Vagina (tissue), 2 donors: ENCODE data around the gene SETD1B. TPM values are rescaled to one million over a fixed set of nuclear protein-coding genes. Genes with fewer than 3 reads are reported as not detected.
A peak's percentile ranks its signal among the peaks of the same experiment; 100 is the strongest.

Experiments
- DNase-seq, 2 donors: peaks; one replicate each; pipeline ENCODE4 v3.0.0-alpha.2; 2017; ENCODE audit errors: extremely low spot score in 2 of 2
- H3K27ac ChIP-seq: fragments of 200-600 bp; sonication (generic); one replicate; pipeline ENCODE4 v1.5.1; 2019
- H3K27me3 ChIP-seq: fragments of 200-600 bp; sonication (generic); one replicate; pipeline ENCODE4 v1.5.1; 2019
- H3K36me3 ChIP-seq, 2 donors: fragments of 200-600 bp; sonication (generic); one replicate each; pipeline ENCODE4 v1.5.1; 2017 to 2019
- H3K4me1 ChIP-seq: fragments of 200-600 bp; sonication (generic); one replicate; pipeline ENCODE4 v1.5.1; 2019
- H3K4me3 ChIP-seq, 2 donors: fragments of 200-600 bp; sonication (generic); 1 replicate in 1 of 2; 2 replicates in 1 of 2; pipeline ENCODE4 v1.5.1; 2016 to 2019
- H3K9me3 ChIP-seq: fragments of 200-600 bp; sonication (generic); one replicate; pipeline ENCODE4 v1.5.1; 2019
- POLR2A ChIP-seq, 2 donors: fragments of 450-650 bp; IDR thresholded peaks; one replicate each; pipeline ENCODE4 v1.6.1; 2017; ENCODE audit warnings: antibody characterized with exemption in 2 of 2, mild to moderate bottlenecking in 2 of 2, moderate library complexity in 2 of 2
- POLR2AphosphoS5 ChIP-seq, 2 donors: sonication (generic); formaldehyde crosslinking; IDR thresholded peaks; one replicate each; pipeline ENCODE4 v1.9.0; 2017; ENCODE audit warnings: antibody characterized with exemption in 2 of 2, mild to moderate bottlenecking in 2 of 2, low read depth in 1 of 2; ENCODE audit not compliant: insufficient read depth in 1 of 2
- intact Hi-C: fragments of 100-400 bp; cut with DNase I; formaldehyde crosslinking; loops from one replicate; pipeline ENCODE4 v1.15.1; 2023
- total RNA-seq: library from RNA; depleted of rRNA; stranded (reverse); fragments of >200 nt; gene quantifications from one replicate; pipeline ENCODE4 v1.2.3, GENCODE V29; 2016
- TF ChIP-seq, protein P1 (sequence below), 3 experiments: fragments of 450-650 bp in 2 of 3; fragments of 200-600 bp in 1 of 3; sonication (generic) in 1 of 3; IDR thresholded peaks; one replicate each; pipeline ENCODE4 v1.5.1; 2017 to 2019; ENCODE audit warnings: antibody characterized with exemption in 3 of 3, mild to moderate bottlenecking in 2 of 3, moderate library complexity in 2 of 3

Gene SETD1B
- total RNA-seq, 1 donor from 2014 or later = 10.6 TPM

DNA sequence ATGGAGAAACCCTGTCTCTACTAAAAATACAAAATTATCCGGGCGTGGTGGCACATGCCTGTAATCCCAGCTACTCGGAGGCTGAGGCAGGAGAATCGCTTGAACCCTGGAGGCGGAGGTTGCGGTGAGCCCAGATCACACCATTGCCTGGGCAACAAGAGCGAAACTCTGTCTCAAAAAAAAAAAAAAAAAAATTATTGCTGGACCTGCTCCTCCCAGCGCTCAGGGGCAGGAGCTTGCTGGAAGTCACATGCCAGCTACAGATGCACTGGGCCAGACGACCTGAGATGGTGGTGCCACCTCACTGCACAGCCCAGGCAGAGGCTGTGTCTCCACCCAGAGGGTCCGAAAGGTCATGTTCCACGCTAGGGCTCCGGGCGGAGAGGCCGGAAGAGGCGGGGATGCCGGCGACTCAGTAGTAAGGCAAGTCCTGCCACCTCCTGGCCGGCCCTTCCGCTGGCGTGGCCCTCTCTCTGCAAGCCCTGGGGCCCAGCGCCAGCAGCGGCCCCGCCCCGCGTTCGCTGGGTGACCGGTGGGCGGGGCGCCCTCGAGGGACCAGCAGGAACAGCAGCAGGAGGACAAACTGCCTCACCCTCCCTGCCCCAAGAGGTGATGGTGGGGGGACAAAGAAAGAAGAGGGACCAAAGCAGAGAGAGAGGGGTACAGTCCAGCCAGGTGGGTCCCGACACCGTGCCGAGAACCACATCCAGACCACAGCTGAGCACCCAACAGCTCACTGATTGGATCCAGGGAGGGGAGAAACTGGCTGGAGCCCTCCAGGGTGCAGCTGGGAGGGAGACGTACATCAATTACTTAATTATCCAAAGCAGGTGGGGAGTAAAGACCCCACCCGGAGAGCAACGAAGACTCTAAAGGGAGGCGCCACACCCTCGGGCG lies 6.7 kb upstream of the SETD1B start:
- DNase-seq = peak in 1 of 2 donors; percentile 96
- H3K4me1 ChIP-seq = peaks cover 76% of the 10 kb centered on the region
- no peaks in the 10 kb centered on the region for H3K9me3 ChIP-seq
- H3K27me3 ChIP-seq = no peaks in the 10 kb centered on the region
- peak overlapping the region; percentile 100 for H3K27ac ChIP-seq
- intact Hi-C loops = loop anchor here (5.0 kb wide), 1 partner anchor 90 kb away; the partner anchor contains the start of gene PSMD9
- TF ChIP-seq POLR2A (IDR thresholded peaks at IDR 0.05) (no peak), POLR2AphosphoS5 (IDR thresholded peaks at IDR 0.05; ENCODE audit: insufficient read depth in 1 of 2, low read depth in 1 of 2) (peak; percentile 85 to 89)
- TF ChIP-seq, protein P1, sequence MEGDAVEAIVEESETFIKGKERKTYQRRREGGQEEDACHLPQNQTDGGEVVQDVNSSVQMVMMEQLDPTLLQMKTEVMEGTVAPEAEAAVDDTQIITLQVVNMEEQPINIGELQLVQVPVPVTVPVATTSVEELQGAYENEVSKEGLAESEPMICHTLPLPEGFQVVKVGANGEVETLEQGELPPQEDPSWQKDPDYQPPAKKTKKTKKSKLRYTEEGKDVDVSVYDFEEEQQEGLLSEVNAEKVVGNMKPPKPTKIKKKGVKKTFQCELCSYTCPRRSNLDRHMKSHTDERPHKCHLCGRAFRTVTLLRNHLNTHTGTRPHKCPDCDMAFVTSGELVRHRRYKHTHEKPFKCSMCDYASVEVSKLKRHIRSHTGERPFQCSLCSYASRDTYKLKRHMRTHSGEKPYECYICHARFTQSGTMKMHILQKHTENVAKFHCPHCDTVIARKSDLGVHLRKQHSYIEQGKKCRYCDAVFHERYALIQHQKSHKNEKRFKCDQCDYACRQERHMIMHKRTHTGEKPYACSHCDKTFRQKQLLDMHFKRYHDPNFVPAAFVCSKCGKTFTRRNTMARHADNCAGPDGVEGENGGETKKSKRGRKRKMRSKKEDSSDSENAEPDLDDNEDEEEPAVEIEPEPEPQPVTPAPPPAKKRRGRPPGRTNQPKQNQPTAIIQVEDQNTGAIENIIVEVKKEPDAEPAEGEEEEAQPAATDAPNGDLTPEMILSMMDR (IDR thresholded peaks at IDR 0.05) = peak in 1 of 3 experiments; percentile 20
- peak overlapping the region; percentile 58 to 87 for H3K4me3 ChIP-seq
- peaks cover 0 to 11% of the 10 kb centered on the region in 2 donors for H3K36me3 ChIP-seq

DNA sequence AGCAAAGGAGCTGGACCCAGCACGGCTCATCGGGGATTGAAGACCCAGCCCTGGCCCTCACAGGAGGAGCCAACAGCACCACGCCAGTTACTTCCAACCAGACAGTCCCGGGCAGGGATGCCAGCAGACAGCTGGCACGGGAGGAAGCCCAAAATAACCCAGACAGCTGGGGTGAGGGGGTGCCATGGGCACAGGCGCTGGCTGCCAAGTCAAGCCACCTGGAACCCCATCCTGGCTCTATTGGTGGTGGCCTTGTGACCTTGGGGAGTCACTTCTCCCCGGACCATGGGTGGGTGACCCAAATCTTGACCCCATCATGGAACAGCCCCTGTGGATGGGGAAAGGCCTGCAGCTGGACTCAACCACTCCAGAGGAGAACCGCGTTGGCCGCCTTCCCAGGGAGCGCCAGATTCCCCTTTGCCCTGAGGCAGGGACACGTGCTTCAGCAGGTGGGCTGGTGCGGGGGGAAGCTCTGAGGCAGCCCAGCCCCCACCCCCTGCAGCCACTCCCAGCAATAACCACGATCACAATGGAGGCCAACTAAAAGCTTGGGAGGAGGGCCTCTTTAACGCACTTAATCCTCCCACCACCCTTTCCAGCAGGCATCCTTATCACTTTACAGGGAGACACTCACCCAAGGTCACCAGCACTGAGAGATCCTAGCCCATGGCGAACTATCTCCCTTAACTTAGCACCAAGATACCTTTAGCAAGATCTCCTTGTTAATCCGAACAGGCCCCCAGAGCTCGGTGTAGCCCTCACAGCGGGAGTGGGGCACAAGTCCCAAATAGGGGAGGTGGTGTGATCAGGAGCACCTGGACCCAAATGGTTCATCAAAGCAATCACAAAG lies 5.6 kb upstream of the SETD1B start:
- Histone ChIP-seq H3K27ac (peak overlapping the region; percentile 100), H3K36me3 (peaks cover 0 to 11% of the 10 kb centered on the region in 2 donors), H3K4me1 (peaks cover 71% of the 10 kb centered on the region), H3K27me3 (no peaks in the 10 kb centered on the region), H3K9me3 (no peaks in the 10 kb centered on the region), H3K4me3 (peak overlapping the region; percentile 58 to 87)
- no peak for DNase-seq
- TF ChIP-seq, protein P1 (IDR thresholded peaks at IDR 0.05) = no peak
- intact Hi-C loops = loop anchor here (5.0 kb wide), 1 partner anchor 89 kb away; the partner anchor contains the start of gene PSMD9

DNA sequence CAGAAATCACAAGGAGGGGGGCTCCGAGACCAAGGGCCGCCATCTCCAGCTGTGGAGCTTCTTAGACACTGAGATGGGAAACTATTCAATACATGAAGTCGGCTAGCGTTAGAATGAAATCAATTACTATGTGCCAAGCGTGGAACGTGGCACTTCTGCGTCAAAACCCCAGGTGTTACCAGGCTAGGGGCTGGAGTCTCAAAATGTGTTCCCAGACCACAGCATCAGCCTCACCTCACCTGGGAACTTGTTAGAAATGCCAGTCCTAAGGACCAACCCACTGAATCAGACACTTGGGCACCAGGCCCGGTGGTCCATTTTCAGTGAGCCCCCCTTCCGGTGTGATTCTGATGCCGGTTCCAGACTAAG lies 5.0 kb upstream of the SETD1B start:
- Histone ChIP-seq H3K4me3 (peak overlapping the region; percentile 58 to 87), H3K27me3 (no peaks in the 10 kb centered on the region), H3K9me3 (no peaks in the 10 kb centered on the region), H3K27ac (peak overlapping the region; percentile 100), H3K4me1 (peaks cover 65% of the 10 kb centered on the region), H3K36me3 (peaks cover 0 to 11% of the 10 kb centered on the region in 2 donors)
- no peak for TF ChIP-seq POLR2A (IDR thresholded peaks at IDR 0.05)
- TF ChIP-seq, protein P1 (IDR thresholded peaks at IDR 0.05) = no peak
- TF ChIP-seq POLR2AphosphoS5 (IDR thresholded peaks at IDR 0.05; ENCODE audit: insufficient read depth in 1 of 2, low read depth in 1 of 2) = no peak
- DNase-seq = no peak
- intact Hi-C loops = loop anchor here (5.0 kb wide), 1 partner anchor 89 kb away; the partner anchor contains the start of gene PSMD9

DNA sequence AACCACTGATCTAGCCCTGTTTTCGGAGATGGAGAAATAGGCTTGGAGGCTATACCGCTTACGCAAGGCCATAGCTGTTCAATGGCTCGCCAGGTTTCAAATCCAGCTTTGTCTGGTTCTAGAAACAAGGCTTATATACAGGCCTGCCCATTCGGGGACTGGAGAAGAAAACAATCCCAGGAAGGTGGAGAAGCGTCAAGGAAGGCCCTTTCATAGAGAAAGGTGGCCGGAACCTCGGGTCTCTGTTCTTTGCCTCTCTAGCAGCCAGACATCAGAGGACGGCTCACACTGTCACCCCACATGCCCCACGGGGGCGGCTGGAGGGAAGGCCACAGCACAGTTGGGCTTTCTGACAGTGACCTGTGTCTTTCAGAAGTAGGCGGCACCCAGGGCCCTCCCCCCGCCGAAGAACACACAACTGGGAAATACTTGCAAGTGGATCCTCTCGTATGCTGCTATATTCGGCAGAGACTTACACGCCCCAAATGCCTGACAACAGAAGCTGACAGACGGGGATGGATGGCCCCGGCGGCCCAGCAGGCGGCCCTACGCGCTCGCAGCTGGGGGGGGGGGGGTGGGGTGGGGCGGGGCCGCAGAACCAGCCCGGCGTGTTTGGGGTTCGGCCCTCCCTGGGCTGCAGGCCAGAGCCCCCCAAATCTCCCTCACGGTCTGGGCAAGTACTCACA lies 4.5 kb upstream of the SETD1B start:
- no peaks in the 10 kb centered on the region for H3K9me3 ChIP-seq
- peak overlapping the region; percentile 58 to 87 for H3K4me3 ChIP-seq
- peak overlapping the region; percentile 100 for H3K27ac ChIP-seq
- intact Hi-C loops = loop anchor here (5.0 kb wide), 1 partner anchor 88 kb away; the partner anchor contains the start of gene PSMD9
- peaks cover 61% of the 10 kb centered on the region for H3K4me1 ChIP-seq
- no peak for TF ChIP-seq POLR2A (IDR thresholded peaks at IDR 0.05)
- TF ChIP-seq, protein P1 (IDR thresholded peaks at IDR 0.05) = no peak
- no peak for TF ChIP-seq POLR2AphosphoS5 (IDR thresholded peaks at IDR 0.05; ENCODE audit: insufficient read depth in 1 of 2, low read depth in 1 of 2)
- peaks cover 0 to 11% of the 10 kb centered on the region in 2 donors for H3K36me3 ChIP-seq
- DNase-seq = peak in 1 of 2 donors; percentile 95
- no peaks in the 10 kb centered on the region for H3K27me3 ChIP-seq
